Measurements from ENCODE around the gene CXCL9. TPM values are rescaled to one million over a fixed set of nuclear protein-coding genes. Genes with fewer than 3 reads are reported as not detected.
"Not testable (repeated sequence)": the region's sequence is repeated elsewhere in the genome, so short reads cannot be mapped to it uniquely, and the experiment has no call there.

The CXCL9 gene
- polyA plus RNA-seq, 3 donors, result 0.06 to 0.13 (median 0.12) TPM

DNA sequence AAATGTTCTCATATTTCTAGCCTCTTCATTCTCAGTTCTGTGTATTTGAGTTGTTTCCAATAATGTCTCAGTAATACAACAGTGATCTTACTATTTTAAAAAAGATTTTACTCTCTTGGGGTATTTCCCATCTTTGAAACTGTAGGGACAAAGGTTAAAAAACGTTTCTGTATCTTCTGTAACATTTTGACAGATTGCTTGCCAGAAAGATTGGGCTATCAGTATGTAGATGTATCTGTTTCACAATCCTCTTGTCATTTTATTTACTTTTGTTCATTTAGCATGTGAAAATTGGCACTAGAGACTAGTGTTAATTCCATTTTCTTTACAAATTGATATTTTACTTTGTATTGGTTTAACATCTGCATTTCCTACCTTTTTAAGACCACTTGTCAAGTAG, 6.2 kb upstream of the CXCL9 start:
- no peak for DNase-seq (ENCODE audit: low read depth in 3 of 3, low spot score in 2 of 3)

DNA sequence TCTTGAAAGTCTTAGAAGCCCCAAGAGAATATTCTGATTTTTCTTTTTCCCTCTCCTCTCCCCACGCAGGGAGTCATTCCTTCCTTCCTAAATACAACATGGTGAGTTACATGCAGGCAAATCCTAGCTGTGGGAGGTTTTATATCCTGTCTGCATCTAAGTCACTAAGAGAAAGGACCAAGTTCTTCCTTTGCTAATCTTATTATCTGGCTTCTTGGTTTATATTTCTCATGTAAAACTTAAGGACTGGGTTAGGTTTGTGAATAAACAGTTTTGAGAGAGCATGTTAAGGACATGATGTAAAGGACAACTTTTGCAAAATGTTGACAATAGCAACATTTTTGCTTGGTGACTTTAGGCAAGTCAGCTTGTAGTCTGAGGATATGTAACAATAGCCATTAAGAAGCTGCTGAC, 5.1 kb upstream of the CXCL9 start:
- DNase-seq (ENCODE audit: low read depth in 3 of 3, low spot score in 2 of 3), result no peak

DNA sequence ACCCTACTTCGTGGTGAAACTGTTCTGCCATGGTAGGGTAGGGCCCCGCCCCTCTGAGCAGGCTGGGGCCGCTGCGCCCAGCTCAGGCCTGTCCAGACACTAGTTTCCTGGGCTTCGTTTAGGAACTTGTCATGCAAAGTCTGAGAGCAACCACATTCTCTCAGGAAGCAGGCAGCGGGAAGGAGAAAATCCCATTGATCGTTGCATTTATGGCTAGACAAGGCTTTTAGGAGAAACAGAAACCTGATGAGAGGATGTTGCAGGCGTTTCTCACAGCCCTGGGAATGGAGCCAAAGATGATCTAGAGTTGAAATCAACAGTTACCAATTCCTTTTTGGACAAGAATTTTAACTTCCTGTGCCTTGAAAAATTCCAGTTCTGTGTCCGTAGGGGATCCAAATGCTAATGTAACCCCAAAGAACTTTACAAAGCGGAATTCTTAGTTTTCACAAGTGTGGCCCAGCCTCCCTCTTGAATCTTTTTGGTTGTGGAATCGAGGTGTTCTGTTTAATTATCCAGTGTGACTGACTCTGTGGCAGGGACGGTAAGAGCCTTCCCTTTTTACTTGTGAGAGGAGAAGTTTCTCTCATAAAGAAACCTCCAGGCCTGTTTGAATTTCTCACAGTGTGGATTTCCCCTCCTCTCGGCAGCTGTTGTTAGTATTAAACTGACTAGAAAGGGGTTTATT, 4.5 kb upstream of the CXCL9 start:
- DNase-seq (ENCODE audit: low read depth in 3 of 3, low spot score in 2 of 3), result no peak

DNA sequence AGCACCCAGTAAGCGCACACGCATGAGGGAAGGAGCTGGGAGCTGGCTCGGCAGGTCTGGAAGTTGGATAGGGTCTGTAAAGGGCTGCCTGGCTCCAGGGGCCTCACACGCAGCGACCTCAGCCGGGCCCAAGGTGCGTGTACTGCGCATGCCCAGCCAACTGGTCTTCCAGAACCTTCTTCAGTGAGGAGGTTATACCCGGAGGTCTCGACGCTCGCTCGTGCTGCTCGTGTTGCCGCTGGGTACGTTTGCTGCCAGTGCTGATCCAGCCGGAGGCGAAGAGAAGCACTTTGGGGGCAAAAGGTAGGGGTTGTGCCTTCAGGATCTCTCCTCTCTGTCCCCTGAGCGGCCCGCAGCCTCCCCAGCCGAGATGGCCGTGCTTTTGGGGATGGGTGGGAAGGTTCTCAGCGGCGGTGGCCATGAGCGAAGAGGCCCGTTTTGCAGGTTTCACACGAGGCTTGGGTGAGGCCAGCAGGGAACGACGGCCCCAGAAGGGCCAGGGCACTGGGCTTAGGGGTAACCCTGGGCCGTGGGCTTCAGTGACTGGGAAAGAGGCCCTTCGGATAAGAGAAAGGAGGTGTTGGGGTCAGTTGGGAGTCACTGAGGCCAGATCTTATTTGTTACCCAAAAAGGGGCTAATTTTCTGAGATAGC, 3.8 kb upstream of the CXCL9 start:
- no peak for DNase-seq (ENCODE audit: low read depth in 3 of 3, low spot score in 2 of 3)

DNA sequence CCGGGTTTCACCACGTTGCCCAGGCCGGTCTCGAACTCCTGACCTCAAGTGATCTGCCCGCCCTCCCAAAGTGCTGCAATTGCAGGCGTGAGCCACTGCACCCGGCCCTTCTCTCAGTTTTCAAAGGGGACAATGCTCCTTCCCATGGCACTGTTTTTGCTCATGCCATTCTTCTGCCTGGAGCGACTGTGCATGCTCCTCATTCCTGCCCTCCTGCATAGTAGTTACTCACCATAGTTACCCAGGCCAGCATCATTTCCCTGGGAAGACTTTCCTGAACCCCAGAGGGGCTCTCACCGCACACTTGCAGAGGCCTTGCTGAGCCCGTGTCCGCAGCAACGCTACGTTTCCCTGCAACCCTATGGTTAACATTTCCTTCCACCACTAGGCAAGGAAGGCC, 3.3 kb upstream of the CXCL9 start:
- DNase-seq (ENCODE audit: low read depth in 3 of 3, low spot score in 2 of 3), result no peak

DNA sequence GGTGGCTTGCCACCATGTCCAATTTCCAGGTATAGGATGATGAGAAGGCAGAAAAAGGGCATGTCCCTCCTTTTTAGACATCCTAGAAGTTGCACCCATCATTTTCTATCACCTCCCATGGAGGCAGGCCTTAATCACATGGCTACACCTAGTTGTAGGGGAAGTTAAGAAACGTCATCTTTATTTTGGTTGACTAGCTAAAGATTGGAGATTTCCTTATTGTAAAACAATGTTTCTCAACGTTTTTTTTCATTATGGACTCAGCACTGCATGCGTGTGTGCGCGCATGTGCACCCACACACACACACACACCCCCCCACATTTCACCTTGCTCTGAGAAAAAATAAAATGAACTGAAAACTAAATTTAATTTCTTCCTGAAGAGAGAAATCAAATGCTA, 2.0 kb upstream of the CXCL9 start:
- DNase-seq (ENCODE audit: low read depth in 3 of 3, low spot score in 2 of 3), result no peak

DNA sequence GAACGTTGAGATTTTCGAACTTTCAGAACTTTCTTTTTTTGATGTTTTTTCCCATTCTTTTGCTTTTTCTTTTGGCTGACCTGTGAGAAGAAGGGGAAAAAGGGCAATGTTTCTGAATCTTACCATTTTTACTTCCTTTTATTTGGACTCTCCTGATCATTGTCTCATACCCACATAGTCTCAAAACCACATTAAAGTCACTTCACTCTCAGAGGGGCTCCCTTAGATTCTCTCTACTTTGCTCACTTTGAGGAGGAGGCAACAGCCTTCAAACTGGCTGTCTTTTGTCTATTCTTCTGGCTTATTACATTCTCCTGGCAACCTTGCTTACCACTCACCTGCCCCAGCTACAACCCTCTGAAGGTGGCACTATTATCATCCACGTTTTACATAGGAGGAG, 3.7 kb downstream of the CXCL9 start:
- no peak for DNase-seq (ENCODE audit: low read depth in 3 of 3, low spot score in 2 of 3)

DNA sequence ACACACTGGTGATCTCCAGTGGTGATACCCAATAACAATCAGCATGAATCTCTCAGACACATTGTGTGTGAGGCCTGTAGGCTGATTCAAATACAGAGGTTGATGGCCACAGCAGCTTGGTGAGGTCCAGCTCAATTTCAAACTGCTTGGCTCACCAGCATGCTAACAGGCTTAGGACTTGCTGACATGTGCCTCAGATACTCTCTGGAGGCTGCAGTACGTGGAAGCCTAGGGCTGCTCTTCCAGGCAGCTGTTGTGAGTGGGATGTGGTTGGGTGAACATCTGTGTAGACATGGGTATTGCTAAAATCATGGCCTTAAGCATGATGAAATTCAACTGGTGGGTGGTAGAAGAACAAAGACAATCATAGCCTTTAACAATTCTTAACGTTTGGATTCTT, 4.3 kb downstream of the CXCL9 start:
- DNase-seq (ENCODE audit: low read depth in 3 of 3, low spot score in 2 of 3), result no peak

DNA sequence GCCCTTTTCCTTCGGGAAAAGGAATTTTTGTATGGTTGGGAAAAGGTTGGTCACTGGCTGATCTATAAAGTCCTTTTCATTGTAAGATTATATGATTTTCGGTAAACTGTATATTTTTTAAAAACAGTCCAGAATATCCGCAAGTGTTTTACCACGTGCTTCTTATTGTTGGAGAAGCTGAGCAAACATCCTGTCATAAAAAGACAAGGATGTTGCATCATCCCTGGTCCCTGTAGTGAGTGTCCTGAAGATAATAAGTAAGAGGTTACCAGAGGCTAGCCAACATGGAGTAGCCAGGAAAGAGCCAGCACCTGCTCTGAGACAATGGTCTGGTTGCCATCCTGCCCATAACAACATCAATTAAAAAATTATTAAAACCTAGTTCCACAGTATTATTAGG, 5.1 kb downstream of the CXCL9 start:
- no peak for DNase-seq (ENCODE audit: low read depth in 3 of 3, low spot score in 2 of 3)

DNA sequence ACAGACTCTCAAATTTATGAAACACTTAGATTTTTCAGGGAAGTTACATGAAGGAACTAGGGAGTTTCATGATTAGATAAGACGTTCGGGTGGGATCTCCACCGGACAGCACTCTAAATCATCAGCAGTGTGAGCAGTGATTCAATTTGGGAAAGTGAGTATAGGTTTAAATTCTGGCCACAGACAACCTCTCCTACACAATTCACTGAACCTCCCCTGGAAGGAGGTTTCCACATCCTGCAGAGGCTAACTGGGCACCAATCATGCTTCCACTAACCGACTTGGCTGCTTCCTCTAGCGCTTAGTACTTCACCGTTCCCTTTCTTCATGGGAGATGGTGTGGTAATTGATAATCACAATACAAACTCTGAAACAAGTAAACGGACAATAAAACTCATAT, 5.6 kb downstream of the CXCL9 start:
- DNase-seq (ENCODE audit: low read depth in 3 of 3, low spot score in 2 of 3), result no peak

DNA sequence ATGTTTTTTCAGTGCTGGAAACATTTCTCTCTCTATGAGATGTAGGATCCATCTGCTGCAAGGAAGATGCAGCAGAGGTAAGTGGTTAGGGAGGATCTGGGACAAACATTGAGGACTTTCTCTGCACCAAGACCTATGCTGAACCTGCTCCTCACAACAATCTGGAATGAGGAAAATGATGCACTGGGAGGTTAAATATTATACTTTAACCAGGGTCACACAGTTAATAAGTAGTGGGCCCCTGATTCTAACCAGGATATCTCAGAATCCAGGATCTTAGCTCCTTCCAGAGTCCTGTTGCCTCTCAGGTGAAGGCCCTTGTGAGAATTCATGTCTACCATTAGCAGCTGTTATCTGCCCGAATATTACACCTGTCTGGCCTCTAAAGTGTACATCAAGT, 7.0 kb downstream of the CXCL9 start:
- no peak for DNase-seq (ENCODE audit: low read depth in 3 of 3, low spot score in 2 of 3)

DNA sequence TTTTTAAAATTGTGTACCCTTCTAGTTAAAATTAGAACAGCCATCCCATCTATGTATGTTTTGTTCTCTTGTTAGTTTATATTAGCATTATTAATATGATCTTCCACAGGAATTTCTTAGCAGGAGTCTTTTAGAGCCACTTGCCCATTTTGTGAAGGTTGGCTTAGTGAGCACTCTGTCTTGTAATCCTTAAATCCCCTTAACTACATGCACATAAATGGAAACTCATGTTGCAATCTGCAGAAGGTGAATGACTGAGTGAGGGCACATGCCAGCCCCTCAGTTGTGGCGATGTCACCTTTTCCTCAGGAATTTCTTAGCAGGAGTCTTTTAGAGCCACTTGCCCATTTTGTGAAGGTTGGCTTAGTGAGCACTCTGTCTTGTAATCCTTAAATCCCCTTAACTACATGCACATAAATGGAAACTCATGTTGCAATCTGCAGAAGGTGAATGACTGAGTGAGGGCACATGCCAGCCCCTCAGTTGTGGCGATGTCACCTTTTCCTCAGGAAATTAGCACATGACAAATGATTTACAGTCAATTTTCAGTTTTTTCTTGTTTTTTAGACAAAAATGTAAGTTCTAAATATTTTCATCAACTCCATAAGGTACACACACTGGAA, 8.7 kb downstream of the CXCL9 start:
- DNase-seq (ENCODE audit: low read depth in 3 of 3, low spot score in 2 of 3), result not testable (repeated sequence)

DNA sequence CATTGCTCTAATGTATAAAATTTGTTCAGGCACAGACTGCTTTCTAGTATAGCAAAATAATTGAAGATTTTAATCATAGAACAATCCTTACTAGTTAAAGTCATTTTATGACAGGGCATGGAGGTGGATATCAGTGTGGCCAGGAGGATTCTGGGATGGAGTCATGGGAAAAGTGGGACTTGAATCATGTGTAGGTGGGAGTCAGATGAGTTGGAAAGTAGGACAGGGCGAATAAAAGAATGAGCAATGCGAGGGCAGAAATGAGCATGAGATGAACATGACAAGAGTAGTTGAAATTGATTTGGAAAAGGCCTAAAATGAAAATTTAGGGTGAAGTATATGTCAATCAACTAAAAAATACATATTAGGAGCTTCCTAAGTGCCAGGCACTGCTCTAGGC, 9.4 kb downstream of the CXCL9 start:
- no peak for DNase-seq (ENCODE audit: low read depth in 3 of 3, low spot score in 2 of 3)

DNA sequence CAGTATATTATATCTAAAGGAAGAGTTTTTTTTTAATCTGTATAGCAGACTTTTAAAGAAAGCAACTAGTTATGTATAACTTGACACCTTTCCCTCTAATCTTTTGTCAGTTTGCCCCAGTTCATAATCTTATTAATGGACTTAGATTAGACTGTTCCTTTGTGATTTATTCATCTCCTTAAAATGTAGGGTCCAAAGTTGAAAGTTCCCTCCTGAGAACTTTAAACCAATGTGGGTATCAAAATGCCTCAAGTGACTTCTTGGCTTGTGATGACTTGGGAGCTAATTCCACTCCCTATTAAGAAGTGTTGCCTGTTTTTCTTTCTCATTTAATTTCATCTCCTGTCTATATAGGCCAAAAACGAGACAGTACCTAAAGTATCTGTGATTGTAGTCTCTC, 10.2 kb downstream of the CXCL9 start:
- DNase-seq (ENCODE audit: low read depth in 3 of 3, low spot score in 2 of 3), result no peak

DNA sequence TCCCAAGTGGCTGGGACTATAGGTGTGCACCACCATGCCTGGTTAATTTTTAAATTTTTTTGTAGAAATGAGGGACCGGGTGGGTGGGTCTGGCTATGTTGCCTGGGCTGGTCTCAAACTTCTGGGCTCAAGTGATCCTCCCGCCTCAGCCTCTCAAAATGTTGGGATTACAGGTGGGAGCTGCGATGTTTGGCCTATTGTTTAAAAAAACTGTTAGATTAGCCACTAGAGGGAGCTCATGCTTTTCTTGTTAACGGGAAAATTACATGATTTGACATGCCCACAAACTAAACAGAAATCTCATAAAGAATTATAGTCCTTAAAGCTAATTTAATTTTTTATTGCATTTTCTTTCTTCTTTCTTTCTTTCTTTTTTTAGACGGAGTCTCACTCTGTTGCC, 11.6 kb downstream of the CXCL9 start:
- DNase-seq (ENCODE audit: low read depth in 3 of 3, low spot score in 2 of 3), result peak in 1 of 3 donors; percentile 29

DNA sequence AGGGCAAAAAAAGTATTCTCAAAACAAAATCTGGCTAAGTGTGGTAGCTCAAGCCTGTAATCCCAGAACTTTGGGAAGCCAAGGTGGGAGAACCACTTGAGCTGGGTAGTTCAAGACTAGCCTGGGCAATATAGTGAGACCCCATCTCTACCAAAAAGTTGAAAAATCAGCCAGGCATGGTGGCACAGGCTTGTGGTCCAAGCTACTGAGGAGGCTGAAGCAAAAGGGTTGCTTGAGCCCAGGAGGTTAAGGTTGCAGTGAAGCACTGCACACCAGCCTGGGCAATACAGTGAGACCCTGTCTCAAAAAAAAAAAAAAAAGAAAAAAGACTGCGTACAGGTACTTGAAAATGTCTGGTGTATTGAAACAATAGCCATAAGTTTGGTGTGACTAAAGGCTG, 14.8 kb downstream of the CXCL9 start:
- no peak for DNase-seq (ENCODE audit: low read depth in 3 of 3, low spot score in 2 of 3)

DNA sequence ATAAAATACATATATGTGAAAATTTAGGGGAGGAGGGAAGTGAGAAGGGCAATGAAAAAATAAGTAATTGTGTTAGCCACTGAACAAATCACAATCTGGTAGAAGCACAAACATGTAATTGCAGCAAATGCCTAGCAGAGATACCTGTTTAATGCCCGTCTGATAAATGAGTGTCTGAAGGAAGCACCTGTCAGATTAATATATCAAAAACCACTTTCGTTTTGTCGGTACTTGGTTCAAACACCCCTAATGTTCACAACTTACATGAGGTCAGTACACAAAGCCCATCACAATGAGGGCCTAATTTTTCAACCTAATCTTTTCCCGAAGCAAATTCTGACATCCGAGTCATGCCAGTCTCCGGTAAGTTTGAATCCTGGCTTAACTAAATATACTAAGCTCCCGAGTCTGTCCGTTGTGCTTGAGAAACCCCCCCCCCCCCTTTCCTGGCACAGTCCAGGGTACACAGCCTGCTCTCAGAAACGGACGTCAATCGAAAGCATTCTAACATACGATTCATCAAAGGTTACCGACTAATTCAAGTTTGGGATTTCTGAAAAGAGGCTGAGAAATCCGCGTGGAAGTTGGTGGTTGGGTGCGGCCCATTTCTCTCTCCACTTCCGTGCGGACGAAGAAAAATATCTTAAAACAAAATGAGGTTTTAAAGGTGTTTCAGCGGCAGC, 17.3 kb downstream of the CXCL9 start:
- DNase-seq (ENCODE audit: low read depth in 3 of 3, low spot score in 2 of 3), result no peak

DNA sequence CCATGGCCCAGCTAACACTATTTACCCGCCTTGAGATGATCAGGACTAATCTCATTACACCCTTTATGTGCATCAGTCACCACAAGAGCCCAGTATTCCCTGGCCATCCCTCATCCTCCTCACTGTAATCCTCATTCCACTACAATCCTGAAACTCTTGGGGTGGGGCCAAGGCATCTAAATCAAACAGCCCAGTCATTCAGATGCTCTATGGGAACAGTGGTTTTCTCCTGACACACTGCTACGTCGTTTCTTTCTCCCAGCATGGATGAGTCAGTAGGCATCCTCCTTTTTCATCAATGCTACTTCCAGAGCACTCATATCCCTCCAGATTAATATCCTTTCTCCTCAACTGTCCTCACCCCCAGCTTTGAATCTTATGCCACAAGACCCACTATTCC, 22.2 kb downstream of the CXCL9 start:
- no peak for DNase-seq (ENCODE audit: low read depth in 3 of 3, low spot score in 2 of 3)

DNA sequence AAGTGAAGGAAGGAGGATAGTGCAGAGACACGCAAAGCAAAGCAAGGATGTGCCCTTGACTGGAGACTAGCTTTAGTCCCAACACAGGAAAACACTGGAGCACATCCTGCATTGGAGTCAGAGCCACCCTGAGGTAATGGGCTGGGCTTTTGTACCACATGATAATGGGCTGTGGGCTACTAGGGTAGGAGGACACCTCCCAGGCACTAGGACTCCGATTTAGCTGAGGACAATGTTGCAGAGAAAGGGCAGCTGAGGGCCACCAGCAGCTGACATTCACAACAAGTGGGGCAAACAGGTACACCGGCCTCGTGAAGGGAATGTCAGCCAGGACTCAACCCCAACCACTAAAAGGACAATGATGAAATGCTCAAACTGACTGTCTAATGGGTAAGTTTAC, 26.7 kb downstream of the CXCL9 start:
- DNase-seq (ENCODE audit: low read depth in 3 of 3, low spot score in 2 of 3), result no peak

DNA sequence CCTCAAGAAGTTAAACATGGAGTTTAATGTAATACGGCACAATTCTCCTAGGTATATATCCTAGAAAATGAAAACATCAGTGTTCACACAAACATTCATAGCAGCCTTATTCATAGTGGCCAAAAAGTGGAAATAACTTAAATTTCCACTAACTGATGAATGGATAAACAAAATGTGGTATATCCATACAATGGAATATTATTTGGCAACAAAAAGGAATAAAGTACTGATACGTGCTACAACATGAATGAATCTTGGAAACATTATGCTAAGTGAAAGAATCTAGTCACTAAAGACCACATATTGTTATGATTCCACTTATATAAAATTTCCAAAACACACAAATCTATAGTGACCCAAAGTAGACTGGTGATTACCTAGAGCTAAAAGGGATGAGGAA, 31.1 kb downstream of the CXCL9 start:
- no peak for DNase-seq (ENCODE audit: low read depth in 3 of 3, low spot score in 2 of 3)

DNA sequence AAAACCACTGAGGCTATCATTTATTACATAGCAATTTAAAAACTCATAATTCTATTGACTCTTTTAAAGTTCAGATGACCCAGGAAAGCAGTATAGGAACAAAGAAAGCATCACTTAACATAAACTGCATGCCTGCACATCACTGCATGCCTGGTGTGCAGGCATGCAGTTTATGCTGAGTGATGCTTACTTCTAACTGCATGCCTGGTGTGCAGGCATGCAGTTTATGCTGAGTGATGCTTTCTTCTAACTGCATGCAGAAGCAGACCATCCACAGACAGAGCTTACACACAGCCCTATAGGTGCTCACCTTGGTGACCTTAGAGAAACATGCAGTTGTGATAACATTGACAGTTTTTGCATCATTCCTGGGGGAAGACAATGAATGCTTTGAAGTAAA, 33.5 kb downstream of the CXCL9 start:
- DNase-seq (ENCODE audit: low read depth in 3 of 3, low spot score in 2 of 3), result peak in 1 of 3 donors; percentile 3

DNA sequence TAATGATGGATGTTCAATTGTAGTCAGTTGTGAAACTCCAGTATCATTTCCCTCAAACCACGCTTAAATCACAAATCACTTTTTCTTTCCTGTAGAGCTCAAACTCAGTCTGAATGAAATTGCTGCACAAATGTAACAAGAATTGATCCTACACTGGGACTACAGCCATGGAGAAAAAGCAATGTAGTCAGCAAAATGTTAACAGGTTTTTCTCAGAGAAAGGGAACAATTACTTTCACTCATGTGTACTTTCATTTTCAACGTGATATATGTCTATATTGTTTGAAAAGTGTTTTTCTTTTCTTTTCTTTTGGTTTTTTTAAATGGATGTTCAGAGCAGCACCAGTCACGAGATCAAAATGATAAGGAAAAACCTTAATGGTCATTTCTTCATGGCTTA, 39.2 kb downstream of the CXCL9 start:
- no peak for DNase-seq (ENCODE audit: low read depth in 3 of 3, low spot score in 2 of 3)

Data from right renal cortex interstitium (tissue), 3 donors.